ENCODE data around the gene SIRT6. TPM values are rescaled to one million over a fixed set of nuclear protein-coding genes. Genes with fewer than 3 reads are reported as not detected.

Gene SIRT6
- total and polyA plus RNA-seq, 2 of the 4 experiments (the other 2 are of a cell fraction) = 3.9 to 25.3 TPM

DNA sequence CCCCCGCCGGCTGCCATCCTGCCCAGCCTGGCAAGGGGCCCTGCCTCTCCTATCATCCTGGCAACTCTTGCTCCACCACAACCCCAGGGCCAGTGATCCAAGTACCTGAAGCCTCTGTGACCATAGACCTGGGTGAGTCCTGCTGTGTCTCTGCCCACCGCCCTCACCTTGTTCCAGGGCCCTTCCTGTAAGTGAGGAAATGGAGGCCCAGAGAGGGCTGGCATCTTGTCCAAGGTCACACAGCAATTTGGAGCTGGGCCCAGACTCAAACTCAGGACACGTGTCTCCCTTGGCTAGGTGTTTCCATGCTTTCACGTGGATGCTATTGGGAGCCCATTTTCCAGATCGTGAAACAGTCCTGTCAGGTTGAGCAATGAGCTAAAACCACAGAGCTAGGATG is 25.2 kb downstream of the SIRT6 start:
- Histone ChIP-seq H3K36me3 (ENCODE audit: control insufficient read depth, insufficient read depth, low read length) (no peaks in the 10 kb centered on the region), H2BK20ac (ENCODE audit: low read depth, low read length) (no peak overlapping the region), H3K4me3 (ENCODE audit: insufficient read depth, low read depth, low read length) (no peak overlapping the region), H3K56ac (ENCODE audit: extremely low read depth, insufficient read depth, low read length) (no peak overlapping the region), H3K9me3 (ENCODE audit: control insufficient read depth, insufficient read depth, low read length) (no peaks in the 10 kb centered on the region), H3K79me1 (ENCODE audit: low read depth in 1 of 2, low read length in 2 of 2) (no peaks in the 10 kb centered on the region), H3K4ac (ENCODE audit: low read depth, low read length) (no peak overlapping the region), H2BK15ac (ENCODE audit: low read depth, low read length) (no peak overlapping the region), H2AK9ac (replicated peaks; ENCODE audit: low read depth, low read length, poor library complexity) (no peak overlapping the region), H2AK5ac (ENCODE audit: low read depth, low read length) (no peak overlapping the region), H3K9me1 (ENCODE audit: insufficient read depth, low read length) (no peaks in the 10 kb centered on the region), H3K14ac (replicated peaks; ENCODE audit: low read depth, low read length) (no peak overlapping the region), H3K27me3 (ENCODE audit: control insufficient read depth, insufficient read depth, low read length) (peaks cover 20% of the 10 kb centered on the region), H3K27ac (ENCODE audit: insufficient read depth, low read length) (no peak overlapping the region), H2AFZ (replicated peaks; ENCODE audit: low read length, poor library complexity) (no peak overlapping the region), H3K4me2 (ENCODE audit: low read depth, low read length) (no peak overlapping the region), H2BK120ac (ENCODE audit: low read depth, low read length) (no peak overlapping the region), H4K8ac (ENCODE audit: low read depth in 2 of 2, low read length in 2 of 2) (no peak overlapping the region), H3K23ac (ENCODE audit: low read depth, low read length) (no peak overlapping the region), H4K5ac (ENCODE audit: low read depth, low read length) (no peak overlapping the region), H3K18ac (ENCODE audit: low read depth, low read length) (no peak overlapping the region), H2BK5ac (ENCODE audit: low read depth, low read length, poor library complexity, severe bottlenecking) (no peak overlapping the region), H4K91ac (ENCODE audit: insufficient read depth, low read depth, low read length) (no peak overlapping the region), H4K20me1 (ENCODE audit: insufficient read depth, low read length) (no peaks in the 10 kb centered on the region; the same call in 1 of the 2 replicates), H3K4me1 (ENCODE audit: control insufficient read depth, insufficient read depth, low read length) (no peaks in the 10 kb centered on the region), H3K9ac (ENCODE audit: low read depth, low read length) (no peak overlapping the region)
- intact Hi-C loops (cut with micrococcal nuclease) = no loop called here
- TF ChIP-seq RCOR1 (IDR thresholded peaks at IDR 0.05; ENCODE audit: insufficient replicate concordance, low read length) = no peak
- TF ChIP-seq NFE2L2 (IDR thresholded peaks at IDR 0.05; ENCODE audit: low read depth, low read length) = no peak
- no peak for TF ChIP-seq ELK1 (IDR thresholded peaks at IDR 0.05; ENCODE audit: borderline replicate concordance, low read depth, low read length)
- TF ChIP-seq, protein P1, sequence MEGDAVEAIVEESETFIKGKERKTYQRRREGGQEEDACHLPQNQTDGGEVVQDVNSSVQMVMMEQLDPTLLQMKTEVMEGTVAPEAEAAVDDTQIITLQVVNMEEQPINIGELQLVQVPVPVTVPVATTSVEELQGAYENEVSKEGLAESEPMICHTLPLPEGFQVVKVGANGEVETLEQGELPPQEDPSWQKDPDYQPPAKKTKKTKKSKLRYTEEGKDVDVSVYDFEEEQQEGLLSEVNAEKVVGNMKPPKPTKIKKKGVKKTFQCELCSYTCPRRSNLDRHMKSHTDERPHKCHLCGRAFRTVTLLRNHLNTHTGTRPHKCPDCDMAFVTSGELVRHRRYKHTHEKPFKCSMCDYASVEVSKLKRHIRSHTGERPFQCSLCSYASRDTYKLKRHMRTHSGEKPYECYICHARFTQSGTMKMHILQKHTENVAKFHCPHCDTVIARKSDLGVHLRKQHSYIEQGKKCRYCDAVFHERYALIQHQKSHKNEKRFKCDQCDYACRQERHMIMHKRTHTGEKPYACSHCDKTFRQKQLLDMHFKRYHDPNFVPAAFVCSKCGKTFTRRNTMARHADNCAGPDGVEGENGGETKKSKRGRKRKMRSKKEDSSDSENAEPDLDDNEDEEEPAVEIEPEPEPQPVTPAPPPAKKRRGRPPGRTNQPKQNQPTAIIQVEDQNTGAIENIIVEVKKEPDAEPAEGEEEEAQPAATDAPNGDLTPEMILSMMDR (conservative IDR thresholded peaks at IDR 0.05; ENCODE audit: low read depth, low read length) = no peak
- TF ChIP-seq MAFK (IDR thresholded peaks at IDR 0.05; ENCODE audit: low read depth, low read length) = no peak
- no peak for TF ChIP-seq BHLHE40 (IDR thresholded peaks at IDR 0.05; ENCODE audit: low read depth, low read length)
- TF ChIP-seq, protein P2, sequence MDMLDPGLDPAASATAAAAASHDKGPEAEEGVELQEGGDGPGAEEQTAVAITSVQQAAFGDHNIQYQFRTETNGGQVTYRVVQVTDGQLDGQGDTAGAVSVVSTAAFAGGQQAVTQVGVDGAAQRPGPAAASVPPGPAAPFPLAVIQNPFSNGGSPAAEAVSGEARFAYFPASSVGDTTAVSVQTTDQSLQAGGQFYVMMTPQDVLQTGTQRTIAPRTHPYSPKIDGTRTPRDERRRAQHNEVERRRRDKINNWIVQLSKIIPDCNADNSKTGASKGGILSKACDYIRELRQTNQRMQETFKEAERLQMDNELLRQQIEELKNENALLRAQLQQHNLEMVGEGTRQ (IDR thresholded peaks at IDR 0.05; ENCODE audit: low read depth, low read length) = no peak
- no peak for TF ChIP-seq FOS (IDR thresholded peaks at IDR 0.05; ENCODE audit: low read depth, low read length)
- no peak for TF ChIP-seq POLR2A (IDR thresholded peaks at IDR 0.05; ENCODE audit: low read depth, low read length)
- TF ChIP-seq MXI1 (IDR thresholded peaks at IDR 0.05; ENCODE audit: borderline replicate concordance, low read depth, low read length) = no peak
- no peak for TF ChIP-seq CEBPB (IDR thresholded peaks at IDR 0.05; ENCODE audit: low read depth, low read length)
- no peak for TF ChIP-seq RAD21 (IDR thresholded peaks at IDR 0.05; ENCODE audit: low read length)
- in situ Hi-C loops (cut with MboI; ENCODE audit: low sequenced_read_pairs) = no loop called here
- ChIA-PET POLR2A (ENCODE audit: unreplicated experiment) (no interaction called here), CTCF (interaction anchor here (0.7 kb wide), 1 partner anchor 29 kb away, joined by 3 read pairs; no protein-coding TSS in a partner anchor)
- dilution Hi-C loops (cut with HindIII; ENCODE audit: low sequenced_read_pairs, unreplicated experiment) = no loop called here
- no TSS peak for BruUV-seq (replicated peaks)
- no peak for ATAC-seq (ENCODE audit: low read depth)
- 55% methylated on average over 4 of the region's 6 CpGs; no CpG with 5 or more reads in 1 of the 2 experiments for WGBS, 2 experiments (ENCODE audit: extremely low coverage in 2 of 2, insufficient read length in 1 of 2)
- no peak for DNase-seq
